Activated CD8-positive, alpha-beta memory T cell treated with anti-CD3 and anti-CD28 coated beads, Interleukin-2, amount 50 U/mL, for 4 hours (primary cell): ENCODE measurements around the gene LYZL4.

ENCODE experiments used
- DNase-seq: peaks from one replicate; pipeline ENCODE4 v3.0.0-alpha.2; 2020

The LYZL4 gene

GRCh38 chr3:42410370-42411131, at the start of gene LYZL4:
LYZL4 (minus strand) TSS chr3:42410610; CDS start chr3:42407251, 3,359 bp downstream.
- DNase-seq: no peak

- DNase-seq: no peak
Observed at GRCh38 chr3:42459151-42459550, 48.7 kb upstream of the LYZL4 start.

- DNase-seq: no peak
Observed at GRCh38 chr3:42456211-42456610, 45.8 kb upstream of the LYZL4 start.

GRCh38 chr3:42451546-42452230, 41.3 kb upstream of the LYZL4 start:
- DNase-seq: no peak

GRCh38 chr3:42451116-42451515, 40.7 kb upstream of the LYZL4 start:
- no peak for DNase-seq

GRCh38 chr3:42450567-42450966, 40.2 kb upstream of the LYZL4 start:
- DNase-seq: no peak

GRCh38 chr3:42447481-42447880, 37.1 kb upstream of the LYZL4 start:
- DNase-seq: no peak

GRCh38 chr3:42446111-42447050, 36.0 kb upstream of the LYZL4 start:
- DNase-seq: no peak

- DNase-seq: peak; percentile 84
Observed at GRCh38 chr3:42443819-42444436, 33.5 kb upstream of the LYZL4 start.

GRCh38 chr3:42443292-42443691, 32.9 kb upstream of the LYZL4 start:
- no peak for DNase-seq

- no peak for DNase-seq
Observed at GRCh38 chr3:42442640-42443039, 32.2 kb upstream of the LYZL4 start.

GRCh38 chr3:42441791-42442190, 31.4 kb upstream of the LYZL4 start:
- DNase-seq: no peak

GRCh38 chr3:42440924-42441323, 30.5 kb upstream of the LYZL4 start:
- no peak for DNase-seq

- DNase-seq: no peak
Observed at GRCh38 chr3:42439261-42440115, 29.1 kb upstream of the LYZL4 start.

GRCh38 chr3:42438758-42439157, 28.3 kb upstream of the LYZL4 start:
- no peak for DNase-seq

- DNase-seq: no peak
Observed at GRCh38 chr3:42438193-42438592, 27.8 kb upstream of the LYZL4 start.

- no peak for DNase-seq
Observed at GRCh38 chr3:42434777-42435380, 24.5 kb upstream of the LYZL4 start.

GRCh38 chr3:42432485-42432884, 22.1 kb upstream of the LYZL4 start:
- no peak for DNase-seq

- DNase-seq: no peak
Observed at GRCh38 chr3:42430781-42431532, 20.5 kb upstream of the LYZL4 start.

- DNase-seq: no peak
Observed at GRCh38 chr3:42428830-42429229, 18.4 kb upstream of the LYZL4 start.
